ENCODE results near the gene OPCML.

Gene OPCML

DNA sequence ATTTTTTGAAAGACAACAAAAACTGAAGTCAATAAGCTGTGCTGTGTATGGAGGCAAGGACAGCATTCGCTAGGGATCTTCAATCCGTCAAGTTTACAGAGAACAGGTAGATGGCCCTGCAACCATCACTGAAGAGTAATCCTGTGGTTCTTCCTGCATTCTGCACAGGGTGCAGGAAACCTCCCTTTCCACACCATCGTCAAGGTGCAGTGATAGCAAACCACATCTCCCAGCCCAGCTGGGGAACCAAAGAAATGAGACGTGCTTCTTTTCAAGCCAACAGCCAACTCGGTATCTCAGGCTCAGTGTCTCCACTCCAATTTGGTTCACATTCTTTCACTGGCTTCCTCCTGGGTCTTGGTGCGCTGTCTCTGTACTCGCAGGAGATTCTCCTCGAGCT lies 814.5 kb downstream of the OPCML start:
- Histone ChIP-seq H2AFZ (ENCODE audit: low read depth, low read length, severe bottlenecking) (no peak overlapping the region), H4K20me1 (ENCODE audit: low read depth, low read length) (no peaks in the 10 kb centered on the region), H3F3A (ENCODE audit: insufficient read depth) (no peaks in the 10 kb centered on the region), H3K4me2 (ENCODE audit: low read depth, low read length, poor library complexity, severe bottlenecking) (no peak overlapping the region), H3K9ac (ENCODE audit: low read length) (no peak overlapping the region), H3K9me2 (replicated peaks; ENCODE audit: insufficient read depth, low read length) (no peaks in the 10 kb centered on the region), H3K9me3 (ENCODE audit: insufficient read depth, low read length) (no peaks in the 10 kb centered on the region), H3K27ac (ENCODE audit: low read depth, low read length) (no peak overlapping the region), H3K36me3 (ENCODE audit: low read length) (no peaks in the 10 kb centered on the region), H3K4me3 (ENCODE audit: insufficient read depth, low read length, poor library complexity, severe bottlenecking) (no peak overlapping the region), H3K79me2 (ENCODE audit: insufficient read depth, low read length) (no peaks in the 10 kb centered on the region), H3K27me3 (ENCODE audit: low read length) (no peaks in the 10 kb centered on the region)
- TF ChIP-seq EZH2phosphoT487 (conservative IDR thresholded peaks at IDR 0.05; ENCODE audit: low read length) = no peak
- TF ChIP-seq, protein P1, sequence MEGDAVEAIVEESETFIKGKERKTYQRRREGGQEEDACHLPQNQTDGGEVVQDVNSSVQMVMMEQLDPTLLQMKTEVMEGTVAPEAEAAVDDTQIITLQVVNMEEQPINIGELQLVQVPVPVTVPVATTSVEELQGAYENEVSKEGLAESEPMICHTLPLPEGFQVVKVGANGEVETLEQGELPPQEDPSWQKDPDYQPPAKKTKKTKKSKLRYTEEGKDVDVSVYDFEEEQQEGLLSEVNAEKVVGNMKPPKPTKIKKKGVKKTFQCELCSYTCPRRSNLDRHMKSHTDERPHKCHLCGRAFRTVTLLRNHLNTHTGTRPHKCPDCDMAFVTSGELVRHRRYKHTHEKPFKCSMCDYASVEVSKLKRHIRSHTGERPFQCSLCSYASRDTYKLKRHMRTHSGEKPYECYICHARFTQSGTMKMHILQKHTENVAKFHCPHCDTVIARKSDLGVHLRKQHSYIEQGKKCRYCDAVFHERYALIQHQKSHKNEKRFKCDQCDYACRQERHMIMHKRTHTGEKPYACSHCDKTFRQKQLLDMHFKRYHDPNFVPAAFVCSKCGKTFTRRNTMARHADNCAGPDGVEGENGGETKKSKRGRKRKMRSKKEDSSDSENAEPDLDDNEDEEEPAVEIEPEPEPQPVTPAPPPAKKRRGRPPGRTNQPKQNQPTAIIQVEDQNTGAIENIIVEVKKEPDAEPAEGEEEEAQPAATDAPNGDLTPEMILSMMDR (IDR thresholded peaks at IDR 0.05; ENCODE audit: insufficient read depth, low read length, poor library complexity, severe bottlenecking) = no peak

DNA sequence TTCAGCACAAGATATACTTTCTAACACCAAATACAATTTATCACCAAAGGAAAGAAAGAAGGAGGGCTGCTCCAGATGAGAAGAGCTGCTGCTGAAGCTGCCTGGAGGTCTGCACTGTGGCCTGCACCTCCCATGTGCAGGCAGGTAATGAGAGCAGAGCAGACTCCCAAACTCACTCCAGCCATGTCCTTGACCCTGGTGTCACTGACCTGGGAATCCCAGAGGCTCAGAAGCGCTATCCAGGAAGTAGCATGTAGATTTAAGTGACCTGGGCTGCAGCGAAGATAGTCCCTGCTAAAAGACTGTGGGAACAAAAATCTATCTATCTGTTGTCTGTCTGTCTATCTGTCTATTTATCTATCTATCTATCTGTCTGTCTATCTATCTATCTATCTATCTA lies 816.3 kb downstream of the OPCML start:
- Histone ChIP-seq H3K9me3 (ENCODE audit: insufficient read depth, low read length) (no peaks in the 10 kb centered on the region), H3K36me3 (ENCODE audit: low read length) (no peaks in the 10 kb centered on the region)

DNA sequence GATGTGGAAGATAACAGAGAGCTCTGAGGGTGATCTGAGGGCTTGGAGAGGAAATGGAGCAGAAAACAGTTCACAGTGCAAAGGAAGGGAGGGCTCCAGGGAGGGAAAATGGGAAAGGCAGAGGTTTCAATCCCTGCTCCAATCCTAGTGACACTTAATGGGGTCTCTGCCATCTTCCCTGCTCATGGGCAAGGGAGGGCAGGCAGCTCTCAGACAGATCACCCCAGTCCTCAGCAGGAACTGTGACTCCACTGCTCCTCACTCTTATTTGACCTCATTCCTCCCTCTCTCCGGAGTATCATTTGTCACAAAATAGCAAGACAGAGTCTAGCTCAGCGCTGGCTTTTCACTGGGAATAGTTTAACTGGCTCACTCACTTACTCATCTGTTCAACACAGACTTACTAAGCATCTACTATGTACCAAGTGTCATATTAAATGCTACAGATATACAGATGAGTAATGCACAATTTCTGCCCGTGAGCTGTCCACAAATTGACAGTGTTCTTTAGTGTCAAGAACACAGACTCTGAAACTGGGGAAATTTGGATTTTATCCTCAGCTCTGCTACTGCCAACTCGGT lies 817.4 kb downstream of the OPCML start:
- Histone ChIP-seq H2AFZ (ENCODE audit: low read depth, low read length, severe bottlenecking) (no peak overlapping the region), H3K9me2 (replicated peaks; ENCODE audit: insufficient read depth, low read length) (no peaks in the 10 kb centered on the region), H3K36me3 (ENCODE audit: low read length) (no peaks in the 10 kb centered on the region), H4K20me1 (ENCODE audit: low read depth, low read length) (no peaks in the 10 kb centered on the region), H3K27me3 (ENCODE audit: low read length) (no peaks in the 10 kb centered on the region), H3K9ac (ENCODE audit: low read length) (no peak overlapping the region), H3K79me2 (ENCODE audit: insufficient read depth, low read length) (no peaks in the 10 kb centered on the region), H3K9me3 (ENCODE audit: insufficient read depth, low read length) (no peaks in the 10 kb centered on the region), H3K4me2 (ENCODE audit: low read depth, low read length, poor library complexity, severe bottlenecking) (no peak overlapping the region), H3K4me3 (ENCODE audit: insufficient read depth, low read length, poor library complexity, severe bottlenecking) (no peak overlapping the region), H3F3A (ENCODE audit: insufficient read depth) (no peaks in the 10 kb centered on the region), H3K27ac (ENCODE audit: low read depth, low read length) (no peak overlapping the region)
- no peak for TF ChIP-seq EZH2phosphoT487 (conservative IDR thresholded peaks at IDR 0.05; ENCODE audit: low read length)
- TF ChIP-seq, protein P1 (IDR thresholded peaks at IDR 0.05; ENCODE audit: insufficient read depth, low read length, poor library complexity, severe bottlenecking) = no peak

More for the DNA sequence above, 816.3 kb downstream of the OPCML start:
- Histone ChIP-seq H3F3A (ENCODE audit: insufficient read depth) (no peaks in the 10 kb centered on the region), H3K4me3 (ENCODE audit: insufficient read depth, low read length, poor library complexity, severe bottlenecking) (no peak overlapping the region), H3K27me3 (ENCODE audit: low read length) (no peaks in the 10 kb centered on the region), H3K79me2 (ENCODE audit: insufficient read depth, low read length) (no peaks in the 10 kb centered on the region), H4K20me1 (ENCODE audit: low read depth, low read length) (no peaks in the 10 kb centered on the region), H3K4me2 (ENCODE audit: low read depth, low read length, poor library complexity, severe bottlenecking) (no peak overlapping the region), H3K9ac (ENCODE audit: low read length) (no peak overlapping the region), H3K27ac (ENCODE audit: low read depth, low read length) (no peak overlapping the region), H2AFZ (ENCODE audit: low read depth, low read length, severe bottlenecking) (no peak overlapping the region), H3K9me2 (replicated peaks; ENCODE audit: insufficient read depth, low read length) (no peaks in the 10 kb centered on the region)
- TF ChIP-seq, protein P1 (IDR thresholded peaks at IDR 0.05; ENCODE audit: insufficient read depth, low read length, poor library complexity, severe bottlenecking) = no peak
- no peak for TF ChIP-seq EZH2phosphoT487 (conservative IDR thresholded peaks at IDR 0.05; ENCODE audit: low read length)
